Activated CD8-positive, alpha-beta T cell treated with anti-CD3 and anti-CD28 coated beads for 36 hours (primary cell): ENCODE measurements around the gene FOXN3. TPM values are rescaled to one million over a fixed set of nuclear protein-coding genes. Genes with fewer than 3 reads are reported as not detected.
A peak's percentile ranks its signal among the peaks of the same experiment; 100 is the strongest.

Experiments
- ATAC-seq: fragments of 200-7000 bp; cut with Tn5 transposase; one replicate; pipeline ENCODE4 v1.10.0; 2021; ENCODE audit warnings: mild to moderate bottlenecking, moderate library complexity
- CTCF ChIA-PET: fragments of 350-600 bp; sonication (Branson Sonifier 250); formaldehyde crosslinking; loops from one replicate; lab custom pipeline; 2021; ENCODE audit warnings: antibody characterized with exemption; lab: Charles Lee
- POLR2A ChIA-PET: fragments of 350-600 bp; sonication (Branson Sonifier 250); formaldehyde crosslinking; loops from one replicate; lab custom pipeline; 2021; ENCODE audit warnings: antibody characterized with exemption; lab: Charles Lee
- DNase-seq: peaks from one replicate; pipeline ENCODE4 v3.0.0-alpha.2; 2020
- H3K27ac Mint-ChIP-seq: one replicate; pipeline ENCODE4 v1.8.0; 2021; ENCODE audit warnings: mild to moderate bottlenecking, mixed read lengths
- H3K27me3 Mint-ChIP-seq: one replicate; pipeline ENCODE4 v1.8.0; 2021; ENCODE audit warnings: mixed read lengths
- H3K36me3 Mint-ChIP-seq: one replicate; pipeline ENCODE4 v1.8.0; 2021; ENCODE audit warnings: low read depth, mixed read lengths
- H3K4me1 Mint-ChIP-seq: one replicate; pipeline ENCODE4 v1.8.0; 2021; ENCODE audit warnings: low read depth, mixed read lengths
- H3K4me3 Mint-ChIP-seq: one replicate; pipeline ENCODE4 v1.8.0; 2021; ENCODE audit warnings: mild to moderate bottlenecking, moderate library complexity, mixed read lengths
- H3K9me3 Mint-ChIP-seq: one replicate; pipeline ENCODE4 v1.8.0; 2021; ENCODE audit warnings: mixed read lengths
- intact Hi-C: fragments of 100-400 bp; cut with micrococcal nuclease; formaldehyde crosslinking; loops from one replicate; pipeline ENCODE4 v1.10.0; 2022
- total RNA-seq, 2 experiments: library from RNA; stranded (reverse); gene quantifications; one replicate each; pipeline ENCODE4 v1.2.3, GENCODE V29; 2021
- TF ChIP-seq, protein P1 (sequence below): fragments of 200-600 bp; IDR thresholded peaks from one replicate; pipeline ENCODE4 v1.8.0; 2022; ENCODE audit warnings: antibody characterized with exemption, mild to moderate bottlenecking

The FOXN3 gene
- total RNA-seq, 2 experiments from 2014 or later, result 83.4 to 85.0 TPM

GRCh38 chr14:89458713-89459420 is 41.8 kb upstream of the FOXN3 start:
- H3K4me1 Mint-ChIP-seq, result peaks cover 27% of the 10 kb centered on the region
- H3K27ac Mint-ChIP-seq, result peak overlapping the region; percentile 10
- no peak overlapping the region for H3K4me3 Mint-ChIP-seq
- ATAC-seq, result no peak
- POLR2A ChIA-PET, result interaction anchor here (1.2 kb wide), 1 partner anchor 8 kb away, joined by 4 read pairs; no protein-coding TSS in a partner anchor
- CTCF ChIA-PET, result interaction anchor here (1.0 to 1.2 kb wide), 4 partner anchors 9 to 73 kb away, joined by 3 to 5 read pairs (median 3); no protein-coding TSS in a partner anchor
- no peaks in the 10 kb centered on the region for H3K9me3 Mint-ChIP-seq
- intact Hi-C loops, result no loop called here
- no peak for DNase-seq
- no peaks in the 10 kb centered on the region for H3K27me3 Mint-ChIP-seq
- H3K36me3 Mint-ChIP-seq, result no peaks in the 10 kb centered on the region
- TF ChIP-seq, protein P1, sequence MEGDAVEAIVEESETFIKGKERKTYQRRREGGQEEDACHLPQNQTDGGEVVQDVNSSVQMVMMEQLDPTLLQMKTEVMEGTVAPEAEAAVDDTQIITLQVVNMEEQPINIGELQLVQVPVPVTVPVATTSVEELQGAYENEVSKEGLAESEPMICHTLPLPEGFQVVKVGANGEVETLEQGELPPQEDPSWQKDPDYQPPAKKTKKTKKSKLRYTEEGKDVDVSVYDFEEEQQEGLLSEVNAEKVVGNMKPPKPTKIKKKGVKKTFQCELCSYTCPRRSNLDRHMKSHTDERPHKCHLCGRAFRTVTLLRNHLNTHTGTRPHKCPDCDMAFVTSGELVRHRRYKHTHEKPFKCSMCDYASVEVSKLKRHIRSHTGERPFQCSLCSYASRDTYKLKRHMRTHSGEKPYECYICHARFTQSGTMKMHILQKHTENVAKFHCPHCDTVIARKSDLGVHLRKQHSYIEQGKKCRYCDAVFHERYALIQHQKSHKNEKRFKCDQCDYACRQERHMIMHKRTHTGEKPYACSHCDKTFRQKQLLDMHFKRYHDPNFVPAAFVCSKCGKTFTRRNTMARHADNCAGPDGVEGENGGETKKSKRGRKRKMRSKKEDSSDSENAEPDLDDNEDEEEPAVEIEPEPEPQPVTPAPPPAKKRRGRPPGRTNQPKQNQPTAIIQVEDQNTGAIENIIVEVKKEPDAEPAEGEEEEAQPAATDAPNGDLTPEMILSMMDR, result no peak

- Mint-ChIP-seq H3K27me3 (no peaks in the 10 kb centered on the region), H3K4me3 (no peak overlapping the region), H3K36me3 (no peaks in the 10 kb centered on the region), H3K4me1 (peaks cover 26% of the 10 kb centered on the region), H3K27ac (no peak overlapping the region), H3K9me3 (no peaks in the 10 kb centered on the region)
- intact Hi-C loops, result no loop called here
- ChIA-PET CTCF (no interaction called here), POLR2A (interaction anchor here (0.6 kb wide), 1 partner anchor 13 kb away, joined by 3 read pairs; no protein-coding TSS in a partner anchor)
- TF ChIP-seq, protein P1, result no peak
- no peak for ATAC-seq
- DNase-seq, result no peak
Measured at GRCh38 chr14:89457007-89457406, 40.0 kb upstream of the FOXN3 start.

GRCh38 chr14:89455412-89455811 is 38.4 kb upstream of the FOXN3 start:
- Mint-ChIP-seq H3K9me3 (no peaks in the 10 kb centered on the region), H3K27ac (no peak overlapping the region), H3K36me3 (no peaks in the 10 kb centered on the region), H3K27me3 (no peaks in the 10 kb centered on the region), H3K4me1 (peaks cover 23% of the 10 kb centered on the region), H3K4me3 (no peak overlapping the region)
- DNase-seq (no peak), ATAC-seq (no peak)
- intact Hi-C loops, result no loop called here
- ChIA-PET POLR2A (no interaction called here), CTCF (interaction anchor here (0.7 kb wide), 1 partner anchor 217 kb away, joined by 3 read pairs; no protein-coding TSS in a partner anchor)
- TF ChIP-seq, protein P1, result no peak

- CTCF ChIA-PET, result interaction anchor here (0.7 kb wide), 1 partner anchor 217 kb away, joined by 3 read pairs; no protein-coding TSS in a partner anchor
Measured at GRCh38 chr14:89454996-89455395, 38.0 kb upstream of the FOXN3 start.

More at GRCh38 chr14:89454996-89455395, 38.0 kb upstream of the FOXN3 start:
- ATAC-seq (no peak), DNase-seq (no peak)
- TF ChIP-seq, protein P1, result no peak
- Mint-ChIP-seq H3K36me3 (no peaks in the 10 kb centered on the region), H3K9me3 (no peaks in the 10 kb centered on the region), H3K4me1 (peaks cover 24% of the 10 kb centered on the region), H3K4me3 (no peak overlapping the region), H3K27me3 (no peaks in the 10 kb centered on the region), H3K27ac (no peak overlapping the region)
- intact Hi-C loops, result no loop called here
- POLR2A ChIA-PET, result no interaction called here
